Activated CD8-positive, alpha-beta memory T cell treated with anti-CD3 and anti-CD28 coated beads, Interleukin-2, amount 50 U/mL, for 24 hours (primary cell): ENCODE results near the gene NDUFAF3.

Experiments
- DNase-seq: peaks from one replicate; pipeline ENCODE4 v3.0.0-alpha.2; 2020; ENCODE audit errors: extremely low read depth

The NDUFAF3 gene

GRCh38 chr3:49017971-49018706 is 3.8 kb upstream of the NDUFAF3 start, which contains the start of gene DALRD3:
Gene DALRD3 (minus strand): TSS chr3:49018580. CDS start chr3:49018564, 16 bp downstream.
- peak; percentile 30 for DNase-seq

- DNase-seq = no peak
Measured at GRCh38 chr3:49018707-49019006, 3.3 kb upstream of the NDUFAF3 start.

- no peak for DNase-seq
Measured at GRCh38 chr3:49019941-49020329, 2.0 kb upstream of the NDUFAF3 start.

GRCh38 chr3:49020330-49021212 is 1.4 kb upstream of the NDUFAF3 start:
- no peak for DNase-seq

GRCh38 chr3:49021213-49021812 is 608 bp upstream of the NDUFAF3 start:
- DNase-seq = peak; percentile 98

GRCh38 chr3:49022688-49023171 is 809 bp downstream of the NDUFAF3 start:
- DNase-seq = no peak

GRCh38 chr3:49023775-49024174 is 1.9 kb downstream of the NDUFAF3 start:
- no peak for DNase-seq

GRCh38 chr3:49024449-49024848 is 2.5 kb downstream of the NDUFAF3 start:
- no peak for DNase-seq

GRCh38 chr3:49025005-49025792 is 3.3 kb downstream of the NDUFAF3 start:
- no peak for DNase-seq

- no peak for DNase-seq
Measured at GRCh38 chr3:49025793-49026520, 4.0 kb downstream of the NDUFAF3 start.

GRCh38 chr3:49026536-49026935 is 4.6 kb downstream of the NDUFAF3 start:
- no peak for DNase-seq

GRCh38 chr3:49027634-49028033 is 5.7 kb downstream of the NDUFAF3 start:
- DNase-seq = no peak

- no peak for DNase-seq
Measured at GRCh38 chr3:49028298-49028672, 6.4 kb downstream of the NDUFAF3 start.

GRCh38 chr3:49028673-49029562 is 7.0 kb downstream of the NDUFAF3 start, which contains the start of gene IMPDH2:
Gene IMPDH2 (minus strand): TSS chr3:49029398. CDS start chr3:49029350, 48 bp downstream.
- DNase-seq = peak; percentile 80

GRCh38 chr3:49029563-49029884 is 7.6 kb downstream of the NDUFAF3 start:
- DNase-seq = no peak

GRCh38 chr3:49030321-49030720 is 8.4 kb downstream of the NDUFAF3 start:
- DNase-seq = no peak

- DNase-seq = no peak
Measured at GRCh38 chr3:49032646-49033304, 10.9 kb downstream of the NDUFAF3 start.

- DNase-seq = no peak
Measured at GRCh38 chr3:49034650-49035049, 12.7 kb downstream of the NDUFAF3 start.

- DNase-seq = no peak
Measured at GRCh38 chr3:49035281-49035680, 13.4 kb downstream of the NDUFAF3 start.

GRCh38 chr3:49053543-49053942 is 31.6 kb downstream of the NDUFAF3 start:
- DNase-seq = no peak
